ENCODE results near the gene NIN. TPM values are rescaled to one million over a fixed set of nuclear protein-coding genes. Genes with fewer than 3 reads are reported as not detected.
A peak's percentile ranks its signal among the peaks of the same experiment; 100 is the strongest.

Gene NIN
- polyA plus RNA-seq, 1 donor from 2014 or later, result 47.6 TPM

DNA sequence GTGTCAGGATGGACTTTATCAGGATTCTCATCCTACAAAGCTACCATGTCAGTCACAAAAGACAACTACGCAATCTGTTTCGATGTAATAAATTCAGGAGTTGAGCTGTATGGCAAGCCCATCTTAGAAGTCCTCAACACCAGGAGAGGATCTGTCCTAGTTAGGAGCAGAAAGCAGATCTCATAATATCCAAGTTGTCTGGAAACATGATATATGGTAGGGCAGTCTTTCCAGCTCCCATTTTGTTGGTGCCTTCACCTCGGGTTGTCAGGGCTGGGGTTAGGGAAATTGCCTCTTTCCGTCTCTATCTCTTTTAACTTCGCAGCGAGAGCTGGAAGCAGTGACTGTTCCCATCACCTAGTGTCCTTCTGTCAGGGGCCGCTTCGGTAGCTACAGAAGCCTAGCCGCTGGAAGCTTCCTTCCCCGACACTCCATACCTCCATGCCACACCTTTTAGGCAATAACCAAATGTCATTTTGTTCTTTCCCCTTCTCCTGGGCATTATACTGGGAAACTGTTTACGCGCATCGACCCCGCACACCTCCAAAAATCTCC is 1.4 kb downstream of the NIN start:
- Histone ChIP-seq H3K9ac (ENCODE audit: low read length) (peak overlapping the region; percentile 91), H3K79me2 (replicated peaks; ENCODE audit: insufficient read depth, low read length) (peaks cover 39% of the 10 kb centered on the region), H3K9me3 (ENCODE audit: low read length) (no peaks in the 10 kb centered on the region), H3K27me3 (ENCODE audit: insufficient read depth, low read depth, low read length) (no peaks in the 10 kb centered on the region), H3K27ac (ENCODE audit: low read length) (peak overlapping the region; percentile 87), H4K20me1 (ENCODE audit: insufficient read depth) (no peaks in the 10 kb centered on the region), H2AFZ (ENCODE audit: low read depth, low read length) (peak overlapping the region; percentile 53), H3K9me2 (ENCODE audit: insufficient read depth, low read length) (no peaks in the 10 kb centered on the region), H3K4me2 (ENCODE audit: low read length) (peak overlapping the region; percentile 79), H3K36me3 (ENCODE audit: insufficient read depth, low read length) (no peaks in the 10 kb centered on the region), H3F3A (ENCODE audit: insufficient read depth, low read length, poor library complexity, severe bottlenecking) (peaks cover 16% of the 10 kb centered on the region), H3K4me3 (ENCODE audit: low read length) (peak overlapping the region; percentile 91)
- TF ChIP-seq POLR2AphosphoS5 (IDR thresholded peaks at IDR 0.05) (no peak), RAD21 (conservative IDR thresholded peaks at IDR 0.05) (no peak), SMC3 (conservative IDR thresholded peaks at IDR 0.05; ENCODE audit: poor library complexity) (no peak), MXI1 (conservative IDR thresholded peaks at IDR 0.05; ENCODE audit: poor library complexity, severe bottlenecking) (no peak), EP300 (conservative IDR thresholded peaks at IDR 0.05; ENCODE audit: poor library complexity, severe bottlenecking) (no peak), EZH2 (IDR thresholded peaks at IDR 0.05; ENCODE audit: borderline replicate concordance, insufficient read depth, low read length, poor library complexity, severe bottlenecking) (no peak)
- TF ChIP-seq, protein P1, sequence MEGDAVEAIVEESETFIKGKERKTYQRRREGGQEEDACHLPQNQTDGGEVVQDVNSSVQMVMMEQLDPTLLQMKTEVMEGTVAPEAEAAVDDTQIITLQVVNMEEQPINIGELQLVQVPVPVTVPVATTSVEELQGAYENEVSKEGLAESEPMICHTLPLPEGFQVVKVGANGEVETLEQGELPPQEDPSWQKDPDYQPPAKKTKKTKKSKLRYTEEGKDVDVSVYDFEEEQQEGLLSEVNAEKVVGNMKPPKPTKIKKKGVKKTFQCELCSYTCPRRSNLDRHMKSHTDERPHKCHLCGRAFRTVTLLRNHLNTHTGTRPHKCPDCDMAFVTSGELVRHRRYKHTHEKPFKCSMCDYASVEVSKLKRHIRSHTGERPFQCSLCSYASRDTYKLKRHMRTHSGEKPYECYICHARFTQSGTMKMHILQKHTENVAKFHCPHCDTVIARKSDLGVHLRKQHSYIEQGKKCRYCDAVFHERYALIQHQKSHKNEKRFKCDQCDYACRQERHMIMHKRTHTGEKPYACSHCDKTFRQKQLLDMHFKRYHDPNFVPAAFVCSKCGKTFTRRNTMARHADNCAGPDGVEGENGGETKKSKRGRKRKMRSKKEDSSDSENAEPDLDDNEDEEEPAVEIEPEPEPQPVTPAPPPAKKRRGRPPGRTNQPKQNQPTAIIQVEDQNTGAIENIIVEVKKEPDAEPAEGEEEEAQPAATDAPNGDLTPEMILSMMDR (IDR thresholded peaks at IDR 0.05; ENCODE audit: poor library complexity, severe bottlenecking), result no peak
- TF ChIP-seq, protein P2, sequence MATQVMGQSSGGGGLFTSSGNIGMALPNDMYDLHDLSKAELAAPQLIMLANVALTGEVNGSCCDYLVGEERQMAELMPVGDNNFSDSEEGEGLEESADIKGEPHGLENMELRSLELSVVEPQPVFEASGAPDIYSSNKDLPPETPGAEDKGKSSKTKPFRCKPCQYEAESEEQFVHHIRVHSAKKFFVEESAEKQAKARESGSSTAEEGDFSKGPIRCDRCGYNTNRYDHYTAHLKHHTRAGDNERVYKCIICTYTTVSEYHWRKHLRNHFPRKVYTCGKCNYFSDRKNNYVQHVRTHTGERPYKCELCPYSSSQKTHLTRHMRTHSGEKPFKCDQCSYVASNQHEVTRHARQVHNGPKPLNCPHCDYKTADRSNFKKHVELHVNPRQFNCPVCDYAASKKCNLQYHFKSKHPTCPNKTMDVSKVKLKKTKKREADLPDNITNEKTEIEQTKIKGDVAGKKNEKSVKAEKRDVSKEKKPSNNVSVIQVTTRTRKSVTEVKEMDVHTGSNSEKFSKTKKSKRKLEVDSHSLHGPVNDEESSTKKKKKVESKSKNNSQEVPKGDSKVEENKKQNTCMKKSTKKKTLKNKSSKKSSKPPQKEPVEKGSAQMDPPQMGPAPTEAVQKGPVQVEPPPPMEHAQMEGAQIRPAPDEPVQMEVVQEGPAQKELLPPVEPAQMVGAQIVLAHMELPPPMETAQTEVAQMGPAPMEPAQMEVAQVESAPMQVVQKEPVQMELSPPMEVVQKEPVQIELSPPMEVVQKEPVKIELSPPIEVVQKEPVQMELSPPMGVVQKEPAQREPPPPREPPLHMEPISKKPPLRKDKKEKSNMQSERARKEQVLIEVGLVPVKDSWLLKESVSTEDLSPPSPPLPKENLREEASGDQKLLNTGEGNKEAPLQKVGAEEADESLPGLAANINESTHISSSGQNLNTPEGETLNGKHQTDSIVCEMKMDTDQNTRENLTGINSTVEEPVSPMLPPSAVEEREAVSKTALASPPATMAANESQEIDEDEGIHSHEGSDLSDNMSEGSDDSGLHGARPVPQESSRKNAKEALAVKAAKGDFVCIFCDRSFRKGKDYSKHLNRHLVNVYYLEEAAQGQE (IDR thresholded peaks at IDR 0.05; ENCODE audit: borderline replicate concordance), result no peak

DNA sequence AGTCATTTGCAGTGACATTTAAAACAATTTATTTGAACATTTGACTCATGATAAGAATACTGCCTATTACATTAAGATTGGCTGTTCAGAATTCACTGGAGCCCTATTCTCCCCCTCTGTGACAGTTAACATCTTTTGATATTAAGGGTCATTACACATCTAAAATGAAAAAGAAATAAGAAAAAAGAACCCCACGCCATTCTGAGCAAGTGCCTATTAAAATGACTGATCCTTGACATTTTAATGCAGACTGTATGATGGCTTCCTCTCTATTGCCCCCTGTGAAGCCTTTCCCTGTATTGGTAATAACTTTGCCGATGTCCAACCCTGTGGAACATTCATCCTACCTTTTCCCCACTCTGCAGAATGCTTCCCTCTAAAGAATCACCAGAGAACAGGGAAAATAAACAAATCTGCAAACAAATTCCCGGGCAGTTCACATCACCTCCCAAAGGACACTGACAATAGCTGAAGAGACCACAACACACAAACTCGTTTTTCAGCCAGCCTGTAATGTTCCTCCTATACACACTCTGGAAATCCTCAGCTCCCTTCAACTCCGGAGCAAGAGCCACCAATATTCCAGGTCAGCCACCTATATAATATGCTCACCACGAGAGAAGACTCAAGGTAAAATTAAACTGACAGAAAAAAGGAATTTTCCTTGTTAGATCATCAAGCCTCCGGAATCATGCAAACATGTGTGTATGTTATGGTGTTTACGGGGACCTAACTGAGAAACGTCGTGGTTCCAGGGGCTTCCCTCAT is 2.1 kb downstream of the NIN start:
- no peaks in the 10 kb centered on the region for H4K20me1 ChIP-seq (ENCODE audit: insufficient read depth)
- H3K9me2 ChIP-seq (ENCODE audit: insufficient read depth, low read length), result no peaks in the 10 kb centered on the region
- H3K27ac ChIP-seq (ENCODE audit: low read length), result peak overlapping the region; percentile 87
- H3K79me2 ChIP-seq (replicated peaks; ENCODE audit: insufficient read depth, low read length), result peaks cover 45% of the 10 kb centered on the region
- H3K4me2 ChIP-seq (ENCODE audit: low read length), result peak overlapping the region; percentile 79
- H3K27me3 ChIP-seq (ENCODE audit: insufficient read depth, low read depth, low read length), result no peaks in the 10 kb centered on the region
- peak overlapping the region; percentile 91 for H3K4me3 ChIP-seq (ENCODE audit: low read length)
- H3K9ac ChIP-seq (ENCODE audit: low read length), result peak overlapping the region; percentile 91
- H3K36me3 ChIP-seq (ENCODE audit: insufficient read depth, low read length), result no peaks in the 10 kb centered on the region
- peaks cover 16% of the 10 kb centered on the region for H3F3A ChIP-seq (ENCODE audit: insufficient read depth, low read length, poor library complexity, severe bottlenecking)
- TF ChIP-seq MXI1 (conservative IDR thresholded peaks at IDR 0.05; ENCODE audit: poor library complexity, severe bottlenecking) (peak; percentile 33), RAD21 (conservative IDR thresholded peaks at IDR 0.05) (no peak), SMC3 (conservative IDR thresholded peaks at IDR 0.05; ENCODE audit: poor library complexity) (no peak), EP300 (conservative IDR thresholded peaks at IDR 0.05; ENCODE audit: poor library complexity, severe bottlenecking) (peak; percentile 37), EZH2 (IDR thresholded peaks at IDR 0.05; ENCODE audit: borderline replicate concordance, insufficient read depth, low read length, poor library complexity, severe bottlenecking) (no peak)
- TF ChIP-seq, protein P1 (IDR thresholded peaks at IDR 0.05; ENCODE audit: poor library complexity, severe bottlenecking), result peak; percentile 35
- TF ChIP-seq, protein P2 (IDR thresholded peaks at IDR 0.05; ENCODE audit: borderline replicate concordance), result peak; percentile 22
- H3K9me3 ChIP-seq (ENCODE audit: low read length), result no peaks in the 10 kb centered on the region
- no peak overlapping the region for H2AFZ ChIP-seq (ENCODE audit: low read depth, low read length)
